Measurements from ENCODE around the gene SLC6A20.

DNA sequence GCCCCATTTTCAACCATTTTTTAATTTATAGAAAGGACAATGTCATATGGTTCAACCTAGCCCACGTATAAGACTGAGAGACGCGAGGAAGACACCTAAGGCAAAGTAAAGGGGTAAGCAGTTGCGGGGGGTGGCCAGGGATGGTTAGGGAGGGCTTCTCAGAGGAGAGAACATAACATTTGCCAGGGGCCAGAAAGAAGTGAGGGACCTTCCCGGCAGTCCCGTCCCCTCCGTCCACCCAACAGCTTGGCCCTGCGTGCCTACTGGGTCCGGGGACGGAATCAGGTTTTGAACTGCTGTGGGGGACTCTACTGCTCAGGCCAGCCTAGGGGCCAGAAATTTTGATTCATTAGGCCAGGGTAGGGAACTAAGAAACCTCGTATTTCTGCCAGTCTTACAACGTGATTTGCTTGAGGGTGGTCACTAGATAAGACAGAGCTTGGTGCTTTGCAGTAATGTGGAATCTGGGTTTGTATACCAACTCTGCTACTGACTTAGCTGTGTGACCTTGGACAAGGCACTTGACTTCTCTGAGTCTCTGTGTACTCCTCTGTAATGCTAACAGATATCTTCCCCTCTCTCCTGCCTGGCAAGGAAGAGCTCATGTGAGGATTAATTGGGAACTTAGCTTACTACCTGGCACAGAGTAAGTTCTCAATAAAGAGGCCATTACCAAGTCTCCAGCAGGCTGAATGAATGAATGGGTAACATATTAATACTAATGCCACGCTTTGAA, 734 bp upstream of the SLC6A20 start:
- TF ChIP-seq, protein P1, sequence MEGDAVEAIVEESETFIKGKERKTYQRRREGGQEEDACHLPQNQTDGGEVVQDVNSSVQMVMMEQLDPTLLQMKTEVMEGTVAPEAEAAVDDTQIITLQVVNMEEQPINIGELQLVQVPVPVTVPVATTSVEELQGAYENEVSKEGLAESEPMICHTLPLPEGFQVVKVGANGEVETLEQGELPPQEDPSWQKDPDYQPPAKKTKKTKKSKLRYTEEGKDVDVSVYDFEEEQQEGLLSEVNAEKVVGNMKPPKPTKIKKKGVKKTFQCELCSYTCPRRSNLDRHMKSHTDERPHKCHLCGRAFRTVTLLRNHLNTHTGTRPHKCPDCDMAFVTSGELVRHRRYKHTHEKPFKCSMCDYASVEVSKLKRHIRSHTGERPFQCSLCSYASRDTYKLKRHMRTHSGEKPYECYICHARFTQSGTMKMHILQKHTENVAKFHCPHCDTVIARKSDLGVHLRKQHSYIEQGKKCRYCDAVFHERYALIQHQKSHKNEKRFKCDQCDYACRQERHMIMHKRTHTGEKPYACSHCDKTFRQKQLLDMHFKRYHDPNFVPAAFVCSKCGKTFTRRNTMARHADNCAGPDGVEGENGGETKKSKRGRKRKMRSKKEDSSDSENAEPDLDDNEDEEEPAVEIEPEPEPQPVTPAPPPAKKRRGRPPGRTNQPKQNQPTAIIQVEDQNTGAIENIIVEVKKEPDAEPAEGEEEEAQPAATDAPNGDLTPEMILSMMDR (conservative IDR thresholded peaks at IDR 0.05; ENCODE audit: low read length) = no peak
- TF ChIP-seq EZH2phosphoT487 (IDR thresholded peaks at IDR 0.05; ENCODE audit: borderline replicate concordance, low read depth, low read length) = no peak

Data from OCI-LY7 (cell line).